ENCODE results near the gene MKLN1. TPM values are rescaled to one million over a fixed set of nuclear protein-coding genes. Genes with fewer than 3 reads are reported as not detected.

The MKLN1 gene
- total and polyA plus RNA-seq, 2 of the 13 experiments (the other 11 are each of a cell fraction or from before 2014, with no cell fraction given): 33.6 to 43.5 TPM

GRCh38 chr7:131533151-131533559, 205.5 kb downstream of the MKLN1 start:
- H3K4me1 ChIP-seq (ENCODE audit: insufficient read depth, low read length): no peaks in the 10 kb centered on the region
- H3K27me3 ChIP-seq (ENCODE audit: control insufficient read depth in 1 of 2, insufficient read depth in 2 of 2, low read length in 2 of 2): peaks cover 1 to 18% of the 10 kb centered on the region in 2 experiments; a peak in 2 of 5 replicates
- H3K4me2 ChIP-seq (ENCODE audit: low read depth, low read length): no peak overlapping the region
- ATAC-seq (no peak), FAIRE-seq (no peak), DNase-seq (ENCODE audit: low spot score) (no peak)
- no peaks in the 10 kb centered on the region for H3K36me3 ChIP-seq (replicated peaks in 1 of 2; ENCODE audit: control insufficient read depth in 1 of 2, insufficient read depth in 2 of 2, low read length in 2 of 2)
- H3K27ac ChIP-seq (ENCODE audit: extremely low read length, insufficient read depth, low read length): no peak overlapping the region
- H3K79me2 ChIP-seq (ENCODE audit: insufficient read depth, low read length): no peaks in the 10 kb centered on the region
- no peaks in the 10 kb centered on the region for H3K9me3 ChIP-seq (ENCODE audit: low read length)
- WGBS (ENCODE audit: low lambda C conversion rate): 0% methylated on average over 1 of the region's 9 CpGs
- no peak overlapping the region for H2AFZ ChIP-seq (ENCODE audit: low read length)
- BruUV-seq (replicated peaks): no TSS peak
- H3K4me3 ChIP-seq (replicated peaks in 1 of 3; ENCODE audit: insufficient read depth in 1 of 3, low read depth in 2 of 3, low read length in 3 of 3): no peak overlapping the region
- H3K9ac ChIP-seq (ENCODE audit: insufficient read depth, low read depth, low read length): no peak overlapping the region
- no peak for TF ChIP-seq GFI1 (CRISPR knock-in tag; IDR thresholded peaks at IDR 0.05; ENCODE audit: borderline replicate concordance)
- TF ChIP-seq SMYD3 (CRISPR knock-in tag; IDR thresholded peaks at IDR 0.05): no peak
- no peak for TF ChIP-seq TMF1 (CRISPR knock-in tag; IDR thresholded peaks at IDR 0.05; ENCODE audit: low read depth)
- ChIA-PET CTCF (ENCODE audit: low intra/inter-chr PET ratio, low total read pairs) (no interaction called here), POLR2A (no interaction called here)
- in situ Hi-C loops (cut with HindIII; ENCODE audit: extremely low pct_ligation_motif_present, low pct_unique_long_range_greater_than_20kb): no loop called here
- intact Hi-C loops (cut with micrococcal nuclease; ENCODE audit: unreplicated experiment): no loop called here
- H4K20me1 ChIP-seq (ENCODE audit: insufficient read depth, low read length): no peaks in the 10 kb centered on the region

GRCh38 chr7:131533566-131534561, 206.2 kb downstream of the MKLN1 start:
- Histone ChIP-seq H3K4me3 (replicated peaks in 1 of 3; ENCODE audit: insufficient read depth in 1 of 3, low read depth in 2 of 3, low read length in 3 of 3) (no peak overlapping the region), H3K9me3 (ENCODE audit: low read length) (no peaks in the 10 kb centered on the region), H3K27me3 (ENCODE audit: control insufficient read depth in 1 of 2, insufficient read depth in 2 of 2, low read length in 2 of 2) (peaks cover 3 to 20% of the 10 kb centered on the region in 2 experiments; a peak in 2 of 5 replicates), H3K4me1 (ENCODE audit: insufficient read depth, low read length) (no peaks in the 10 kb centered on the region), H3K9ac (ENCODE audit: insufficient read depth, low read depth, low read length) (no peak overlapping the region), H3K4me2 (ENCODE audit: low read depth, low read length) (no peak overlapping the region), H3K27ac (ENCODE audit: extremely low read length, insufficient read depth, low read length) (no peak overlapping the region), H4K20me1 (ENCODE audit: insufficient read depth, low read length) (no peaks in the 10 kb centered on the region), H3K36me3 (replicated peaks in 1 of 2; ENCODE audit: control insufficient read depth in 1 of 2, insufficient read depth in 2 of 2, low read length in 2 of 2) (no peaks in the 10 kb centered on the region), H2AFZ (ENCODE audit: low read length) (no peak overlapping the region), H3K79me2 (ENCODE audit: insufficient read depth, low read length) (no peaks in the 10 kb centered on the region)
- in situ Hi-C loops (cut with HindIII; ENCODE audit: extremely low pct_ligation_motif_present, low pct_unique_long_range_greater_than_20kb) (no loop called here), intact Hi-C loops (cut with micrococcal nuclease; ENCODE audit: unreplicated experiment) (no loop called here)
- ATAC-seq (no peak), FAIRE-seq (no peak), DNase-seq (ENCODE audit: low spot score) (no peak)
- WGBS (ENCODE audit: low lambda C conversion rate): 14% methylated on average over 10 of the region's 15 CpGs
- BruUV-seq (replicated peaks): no TSS peak
- ChIA-PET POLR2A (no interaction called here), CTCF (ENCODE audit: low intra/inter-chr PET ratio, low total read pairs) (no interaction called here)
- TF ChIP-seq ZFP62 (CRISPR knock-in tag; IDR thresholded peaks at IDR 0.05): no peak
- TF ChIP-seq SNAPC2 (CRISPR knock-in tag; IDR thresholded peaks at IDR 0.05): no peak
- TF ChIP-seq, protein P1, sequence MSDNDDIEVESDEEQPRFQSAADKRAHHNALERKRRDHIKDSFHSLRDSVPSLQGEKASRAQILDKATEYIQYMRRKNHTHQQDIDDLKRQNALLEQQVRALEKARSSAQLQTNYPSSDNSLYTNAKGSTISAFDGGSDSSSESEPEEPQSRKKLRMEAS (IDR thresholded peaks at IDR 0.05): no peak
- TF ChIP-seq, protein P2, sequence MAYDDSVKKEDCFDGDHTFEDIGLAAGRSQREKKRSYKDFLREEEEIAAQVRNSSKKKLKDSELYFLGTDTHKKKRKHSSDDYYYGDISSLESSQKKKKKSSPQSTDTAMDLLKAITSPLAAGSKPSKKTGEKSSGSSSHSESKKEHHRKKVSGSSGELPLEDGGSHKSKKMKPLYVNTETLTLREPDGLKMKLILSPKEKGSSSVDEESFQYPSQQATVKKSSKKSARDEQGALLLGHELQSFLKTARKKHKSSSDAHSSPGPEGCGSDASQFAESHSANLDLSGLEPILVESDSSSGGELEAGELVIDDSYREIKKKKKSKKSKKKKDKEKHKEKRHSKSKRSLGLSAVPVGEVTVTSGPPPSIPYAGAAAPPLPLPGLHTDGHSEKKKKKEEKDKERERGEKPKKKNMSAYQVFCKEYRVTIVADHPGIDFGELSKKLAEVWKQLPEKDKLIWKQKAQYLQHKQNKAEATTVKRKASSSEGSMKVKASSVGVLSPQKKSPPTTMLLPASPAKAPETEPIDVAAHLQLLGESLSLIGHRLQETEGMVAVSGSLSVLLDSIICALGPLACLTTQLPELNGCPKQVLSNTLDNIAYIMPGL (CRISPR knock-in tag; IDR thresholded peaks at IDR 0.05; ENCODE audit: borderline replicate concordance in 1 of 2, low read depth in 1 of 2): no peak
- TF ChIP-seq CCDC6 (CRISPR knock-in tag; IDR thresholded peaks at IDR 0.05): no peak
- TF ChIP-seq NCOA1 (CRISPR knock-in tag; IDR thresholded peaks at IDR 0.05): no peak
- no peak for TF ChIP-seq ZNF343 (CRISPR knock-in tag; IDR thresholded peaks at IDR 0.05)
- TF ChIP-seq CAMTA2 (CRISPR knock-in tag; IDR thresholded peaks at IDR 0.05; ENCODE audit: borderline replicate concordance): no peak
- TF ChIP-seq KLF9 (CRISPR knock-in tag; IDR thresholded peaks at IDR 0.05; ENCODE audit: low read depth): no peak
- TF ChIP-seq ZNF446 (CRISPR knock-in tag; IDR thresholded peaks at IDR 0.05): no peak
- TF ChIP-seq GTF3A (CRISPR knock-in tag; conservative IDR thresholded peaks at IDR 0.05): no peak
- no peak for TF ChIP-seq ZNF510 (CRISPR knock-in tag; IDR thresholded peaks at IDR 0.05; ENCODE audit: low read depth)

Data from HepG2 (cell line).